GM19395 (cell line): ENCODE results near the gene DAPK1.
"Not testable (repeated sequence)": the region's sequence is repeated elsewhere in the genome, so short reads cannot be mapped to it uniquely, and the experiment has no call there.

Experiments
- ATAC-seq: cut with Tn5 transposase; IDR thresholded peaks from one replicate; pipeline ENCODE4 v1.9.1; 2021; ENCODE audit warnings: mild to moderate bottlenecking, moderate library complexity; ENCODE audit not compliant: unreplicated experiment

DAPK1 gene

DNA sequence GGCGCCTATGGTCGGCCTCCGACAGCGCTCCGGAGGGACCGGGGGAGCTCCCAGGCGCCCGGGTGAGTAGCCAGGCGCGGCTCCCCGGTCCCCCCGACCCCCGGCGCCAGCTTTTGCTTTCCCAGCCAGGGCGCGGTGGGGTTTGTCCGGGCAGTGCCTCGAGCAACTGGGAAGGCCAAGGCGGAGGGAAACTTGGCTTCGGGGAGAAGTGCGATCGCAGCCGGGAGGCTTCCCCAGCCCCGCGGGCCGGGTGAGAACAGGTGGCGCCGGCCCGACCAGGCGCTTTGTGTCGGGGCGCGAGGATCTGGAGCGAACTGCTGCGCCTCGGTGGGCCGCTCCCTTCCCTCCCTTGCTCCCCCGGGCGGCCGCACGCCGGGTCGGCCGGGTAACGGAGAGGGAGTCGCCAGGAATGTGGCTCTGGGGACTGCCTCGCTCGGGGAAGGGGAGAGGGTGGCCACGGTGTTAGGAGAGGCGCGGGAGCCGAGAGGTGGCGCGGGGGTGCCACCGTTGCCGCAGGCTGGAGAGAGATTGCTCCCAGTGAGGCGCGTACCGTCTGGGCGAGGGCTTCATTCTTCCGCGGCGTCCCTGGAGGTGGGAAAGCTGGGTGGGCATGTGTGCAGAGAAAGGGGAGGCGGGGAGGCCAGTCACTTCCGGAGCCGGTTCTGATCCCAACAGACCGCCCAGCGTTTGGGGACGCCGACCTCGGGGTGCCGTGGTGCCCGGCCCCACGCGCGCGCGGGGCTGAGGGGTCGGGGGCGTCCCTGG lies 561 bp downstream of the DAPK1 start:
- peak; percentile 22 for ATAC-seq

GRCh38 chr9:87498811-87499360 lies 1.2 kb downstream of the DAPK1 start:
- no peak for ATAC-seq

GRCh38 chr9:87499424-87500017 lies 1.9 kb downstream of the DAPK1 start:
- peak; percentile 70 for ATAC-seq

DNA sequence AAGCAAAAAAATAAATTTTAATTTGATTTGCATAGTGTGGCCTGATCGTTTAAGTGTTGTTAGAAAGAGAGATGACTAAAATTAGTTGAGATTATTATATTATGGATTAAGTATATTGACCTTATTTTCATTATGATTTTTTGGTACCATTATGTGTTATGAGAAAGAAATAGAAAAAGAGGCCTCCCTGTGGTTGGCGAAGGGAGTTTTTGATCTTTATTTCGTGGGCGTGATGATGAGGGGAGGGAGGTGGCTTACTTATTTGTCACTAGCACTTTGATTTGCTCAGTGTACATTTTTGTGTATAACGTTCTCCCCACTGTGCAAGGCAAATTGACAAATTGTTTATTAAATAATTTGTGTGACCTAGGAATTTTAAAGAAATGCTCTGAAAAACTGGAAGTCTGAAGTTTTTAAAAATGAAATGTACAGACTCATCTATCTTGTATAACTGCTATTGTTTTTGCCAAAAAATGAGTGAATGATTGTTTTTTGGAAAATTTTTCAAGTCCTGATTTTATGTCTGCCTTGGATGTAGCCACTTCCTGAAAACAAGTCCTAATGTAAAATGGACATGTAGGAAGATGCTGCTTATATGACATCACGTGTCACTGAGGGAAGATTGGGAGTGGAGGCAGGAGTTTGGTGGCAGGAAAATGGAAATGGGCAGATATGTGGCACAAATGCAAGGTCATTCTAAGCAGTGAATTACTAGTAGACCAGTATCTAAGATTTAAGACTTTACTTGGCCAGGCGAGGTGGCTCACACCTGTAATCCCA lies 3.0 kb downstream of the DAPK1 start:
- no peak for ATAC-seq

DNA sequence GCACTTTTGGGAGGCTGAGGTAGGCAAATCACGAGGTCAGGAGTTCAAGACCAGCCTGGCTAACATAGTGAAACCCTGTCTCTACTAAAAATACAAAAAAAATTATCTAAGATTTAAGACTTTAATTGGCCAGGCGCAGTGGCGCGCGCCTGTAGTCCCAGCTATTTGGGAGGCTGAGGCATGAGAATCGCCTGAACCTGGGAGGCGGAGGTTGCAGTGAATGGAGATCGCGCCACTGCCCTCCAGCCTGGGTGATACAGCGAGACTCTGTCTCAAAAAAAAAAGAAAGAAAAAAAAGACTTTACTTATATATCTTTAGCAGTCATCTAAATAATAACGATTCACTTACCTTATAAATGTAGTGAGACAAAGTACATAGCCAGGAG lies 3.6 kb downstream of the DAPK1 start:
- not testable (repeated sequence) for ATAC-seq

- no peak for ATAC-seq
Observed at GRCh38 chr9:87501806-87502205, 4.1 kb downstream of the DAPK1 start.

- no peak for ATAC-seq
Observed at GRCh38 chr9:87502391-87503221, 4.9 kb downstream of the DAPK1 start.

- no peak for ATAC-seq
Observed at GRCh38 chr9:87503430-87503829, 5.8 kb downstream of the DAPK1 start.

- ATAC-seq, result no peak
Observed at GRCh38 chr9:87503927-87504326, 6.3 kb downstream of the DAPK1 start.

DNA sequence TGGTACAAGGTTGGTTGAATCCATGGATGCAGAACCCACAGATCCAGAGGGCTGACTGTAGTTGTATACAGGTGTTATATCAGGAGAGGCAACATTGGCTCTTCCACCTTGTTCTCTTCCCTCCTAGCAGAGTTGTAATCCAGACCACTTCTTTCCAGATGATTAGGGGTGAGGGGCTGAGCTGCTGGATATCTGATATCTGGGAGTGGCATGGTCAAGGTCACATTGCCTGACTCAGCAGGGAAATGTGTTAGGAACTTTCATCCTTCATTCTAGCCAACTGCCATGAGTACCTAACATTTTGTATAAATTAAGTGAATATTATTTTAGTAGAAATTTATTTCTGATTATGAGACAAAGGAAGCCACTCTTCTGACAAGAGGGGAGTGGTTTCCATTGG lies 7.3 kb downstream of the DAPK1 start:
- no peak for ATAC-seq

DNA sequence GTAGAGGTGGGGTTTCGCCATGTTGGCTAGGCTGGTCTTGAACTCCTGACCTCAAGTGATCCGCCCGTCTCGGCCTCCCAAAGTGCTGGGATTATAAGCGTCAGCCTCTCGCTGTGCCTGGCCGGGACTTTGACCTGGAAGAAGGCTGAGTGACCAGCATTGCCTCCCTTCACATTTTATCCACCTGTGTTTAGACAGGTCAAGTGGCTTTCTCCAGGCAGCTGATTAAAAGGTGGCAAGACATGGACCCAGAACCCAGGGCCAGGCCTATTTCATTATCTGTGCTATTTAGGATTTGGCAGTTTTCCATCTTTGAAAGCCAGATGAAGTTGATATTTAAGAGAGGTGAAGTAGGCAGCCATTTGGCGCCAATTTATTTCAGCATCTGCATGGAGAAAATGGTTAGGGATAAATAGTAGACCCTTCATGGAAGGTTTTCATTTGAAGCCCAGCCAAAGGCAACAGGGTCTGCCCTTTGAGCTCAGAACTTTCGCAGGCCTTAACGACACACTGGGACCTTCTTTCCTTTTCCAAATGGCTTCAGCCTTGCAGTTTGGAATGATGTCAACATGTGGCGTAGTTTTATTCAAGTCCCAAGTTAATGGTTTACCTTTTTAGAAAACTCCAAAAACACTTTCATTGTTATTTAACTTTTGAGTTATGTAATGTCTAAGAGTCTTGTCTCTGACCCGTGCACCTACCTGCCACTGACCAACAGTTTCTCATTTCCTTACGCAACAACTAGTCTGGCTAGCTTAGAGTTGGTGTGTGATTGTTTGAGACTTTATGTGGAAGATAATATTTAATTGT lies 8.4 kb downstream of the DAPK1 start:
- no peak for ATAC-seq

GRCh38 chr9:87507576-87507975 lies 9.9 kb downstream of the DAPK1 start:
- no peak for ATAC-seq

DNA sequence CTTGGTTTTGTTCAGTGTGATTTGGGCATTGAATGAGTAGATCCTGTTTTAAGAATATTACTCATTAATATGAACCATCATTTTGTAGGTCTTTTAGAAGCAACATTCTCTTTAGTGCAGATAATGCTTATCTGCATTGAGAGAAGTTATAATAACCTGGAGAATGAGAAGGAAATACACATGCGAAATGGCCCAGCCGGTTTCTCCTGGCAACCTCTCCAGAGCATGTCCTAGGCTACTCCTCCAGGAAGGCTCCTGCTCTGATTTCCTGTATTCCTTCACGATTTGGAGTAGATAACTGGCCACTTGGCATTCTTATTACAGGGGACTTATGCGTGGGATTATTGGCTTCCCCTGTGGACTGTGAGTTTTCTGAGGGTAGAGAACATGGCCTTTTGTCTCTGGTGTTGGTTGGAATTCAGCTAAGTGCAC lies 12.6 kb downstream of the DAPK1 start:
- no peak for ATAC-seq

DNA sequence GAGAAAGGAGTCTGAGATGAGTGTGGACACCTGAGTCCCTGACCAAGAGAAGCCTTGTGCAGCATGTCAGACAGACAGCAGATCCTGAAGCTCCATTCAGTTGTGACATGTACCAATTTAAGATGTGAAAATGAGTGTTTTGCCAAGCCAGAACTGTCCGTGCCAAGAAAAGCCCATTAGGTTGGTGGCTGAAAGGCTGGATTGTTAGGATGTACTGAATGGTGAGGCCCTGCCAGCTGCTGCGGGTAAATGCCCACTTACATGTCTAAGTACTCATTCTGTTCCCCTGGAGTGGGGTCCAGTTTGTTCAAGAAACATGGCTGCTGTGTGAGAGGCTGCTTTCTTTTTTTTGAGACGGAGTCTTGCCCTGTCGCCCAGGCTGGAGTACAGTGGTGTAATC lies 14.6 kb downstream of the DAPK1 start:
- ATAC-seq, result no peak

- ATAC-seq, result no peak
Observed at GRCh38 chr9:87513161-87513560, 15.5 kb downstream of the DAPK1 start.

DNA sequence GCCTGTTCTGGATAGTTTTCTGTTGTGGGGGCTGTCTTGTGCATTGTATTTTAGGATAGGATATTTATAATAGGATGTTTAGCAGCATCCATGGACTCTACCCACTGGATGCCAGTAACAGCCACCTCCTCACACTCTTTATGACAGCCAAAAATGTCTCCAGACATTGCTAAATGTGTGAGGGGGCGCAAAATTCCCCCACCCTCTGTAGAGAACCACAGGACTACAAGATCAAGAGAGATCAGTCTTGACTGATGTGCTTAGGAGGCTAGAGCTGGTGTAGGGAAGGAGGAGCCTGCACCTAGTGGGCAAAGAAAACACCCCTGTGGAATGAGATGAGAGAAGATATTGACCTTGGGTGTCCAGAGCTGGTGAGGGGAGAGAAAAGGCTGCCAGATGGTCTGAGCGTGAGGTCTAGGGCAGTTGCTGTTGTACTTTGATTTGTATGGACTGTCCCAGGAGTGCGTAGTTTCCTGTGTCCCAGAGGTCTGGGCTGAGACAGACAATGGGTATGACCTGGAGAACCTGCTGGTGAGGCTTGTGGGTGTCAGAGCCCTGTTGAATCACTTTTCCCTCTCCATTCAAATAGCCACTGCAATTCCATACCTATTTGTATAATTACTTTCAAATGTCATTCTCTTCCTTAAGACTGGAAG lies 16.3 kb downstream of the DAPK1 start:
- no peak for ATAC-seq

DNA sequence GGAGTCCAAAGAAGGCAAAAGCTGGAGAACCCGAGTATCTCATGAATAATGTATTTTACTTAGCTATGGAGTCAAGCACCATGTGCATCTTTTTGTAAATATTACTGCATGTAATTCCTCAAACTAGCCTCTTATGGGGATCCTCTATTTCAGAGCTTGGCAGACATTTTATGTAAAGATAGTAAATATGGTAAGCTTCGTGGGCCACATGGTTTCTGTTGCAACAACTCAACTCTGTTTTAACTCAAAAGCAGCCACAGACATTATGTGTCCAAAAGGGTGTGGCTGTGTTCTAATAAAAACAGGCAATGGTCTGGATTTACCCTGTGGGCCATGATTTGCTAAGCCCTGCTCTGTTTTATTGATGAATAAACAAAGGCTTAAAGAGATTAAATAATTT lies 17.3 kb downstream of the DAPK1 start:
- ATAC-seq, result no peak

GRCh38 chr9:87515588-87516221 lies 18.0 kb downstream of the DAPK1 start:
- no peak for ATAC-seq
